ENCODE measurements around the gene ALKBH5. TPM values are rescaled to one million over a fixed set of nuclear protein-coding genes. Genes with fewer than 3 reads are reported as not detected.
A peak's percentile ranks its signal among the peaks of the same experiment; 100 is the strongest.

The ALKBH5 gene
- total and polyA plus RNA-seq, 10 of the 15 experiments (the other 5 are each of a cell fraction or from before 2014, with no cell fraction given): 13.7 to 99.9 (median 52.4) TPM

GRCh38 chr17:18157354-18157985 is 26.2 kb upstream of the ALKBH5 start (continued):
- TF ChIP-seq BACH1 (IDR thresholded peaks at IDR 0.05; ENCODE audit: borderline replicate concordance): no peak
- no peak for TF ChIP-seq BCLAF1 (IDR thresholded peaks at IDR 0.05)

GRCh38 chr17:18158022-18158600 is 25.5 kb upstream of the ALKBH5 start:
- WGBS (ENCODE audit: insufficient coverage, insufficient replicate concordance, low lambda C conversion rate, missing lambda C conversion rate): 4% methylated on average over 25 of the region's 26 CpGs
- Histone ChIP-seq H3K9me3 (replicated peaks; ENCODE audit: control insufficient read depth, insufficient read depth, low read length) (no peaks in the 10 kb centered on the region), H3K4me1 (ENCODE audit: control insufficient read depth, insufficient read depth, low read length) (peaks cover 41% of the 10 kb centered on the region), H2AFZ (ENCODE audit: control insufficient read depth, low read depth, low read length) (peak overlapping the region; percentile 68), H3K27ac (ENCODE audit: control insufficient read depth, insufficient read depth) (no peak overlapping the region; the same call in 1 of the 2 replicates), H3K27me3 (replicated peaks in 1 of 2; ENCODE audit: control insufficient read depth in 2 of 2, insufficient read depth in 2 of 2, low read length in 1 of 2) (no peaks in the 10 kb centered on the region), H3K9ac (ENCODE audit: control insufficient read depth, insufficient read depth, low read length) (peak overlapping the region; percentile 56), H3K4me3 (peak overlapping the region; percentile 65; the same call in 1 of the 2 replicates), H3K79me2 (ENCODE audit: control insufficient read depth, insufficient read depth, low read length) (no peaks in the 10 kb centered on the region), H3K4me2 (ENCODE audit: control insufficient read depth, insufficient read depth) (peak overlapping the region; percentile 94), H4K20me1 (ENCODE audit: control insufficient read depth, insufficient read depth) (no peaks in the 10 kb centered on the region), H3K36me3 (ENCODE audit: control insufficient read depth in 2 of 2, insufficient read depth in 2 of 2, low read length in 1 of 2) (no peaks in the 10 kb centered on the region)
- FAIRE-seq: peak; percentile 41
- POLR2A ChIA-PET: interaction anchor here (0.6 to 1.1 kb wide), 4 partner anchors 12 to 28 kb away, joined by 3 to 9 read pairs (median 4); no protein-coding TSS in a partner anchor
- ATAC-seq: peak; percentile 79
- DNase-seq (ENCODE audit: low read depth, low spot score): peak; percentile 68
- CTCF ChIA-PET: interaction anchor here (0.8 to 1.3 kb wide), 3 partner anchors 12 to 28 kb away, joined by 3 to 6 read pairs (median 3); no protein-coding TSS in a partner anchor
- RAD21 ChIA-PET (ENCODE audit: unreplicated experiment): interaction anchor here (0.9 to 1.0 kb wide), 3 partner anchors 10 to 25 kb away, joined by 3 to 9 read pairs (median 4); partner anchors contain the start of gene ALKBH5
- SMC1A ChIA-PET (ENCODE audit: uncharacterized antibody, unreplicated experiment): interaction anchor here (1.0 kb wide), 1 partner anchor 25 kb away, joined by 3 read pairs; the partner anchor contains the start of gene ALKBH5
- in situ Hi-C loops (cut with MboI) (no loop called here), intact Hi-C loops (cut with micrococcal nuclease; ENCODE audit: unreplicated experiment) (no loop called here)
- BruUV-seq (replicated peaks): no TSS peak
- TF ChIP-seq HDAC6 (IDR thresholded peaks at IDR 0.05; ENCODE audit: unreplicated experiment): no peak
- TF ChIP-seq MTA2 (IDR thresholded peaks at IDR 0.05; ENCODE audit: low read depth): no peak
- TF ChIP-seq, protein P1, sequence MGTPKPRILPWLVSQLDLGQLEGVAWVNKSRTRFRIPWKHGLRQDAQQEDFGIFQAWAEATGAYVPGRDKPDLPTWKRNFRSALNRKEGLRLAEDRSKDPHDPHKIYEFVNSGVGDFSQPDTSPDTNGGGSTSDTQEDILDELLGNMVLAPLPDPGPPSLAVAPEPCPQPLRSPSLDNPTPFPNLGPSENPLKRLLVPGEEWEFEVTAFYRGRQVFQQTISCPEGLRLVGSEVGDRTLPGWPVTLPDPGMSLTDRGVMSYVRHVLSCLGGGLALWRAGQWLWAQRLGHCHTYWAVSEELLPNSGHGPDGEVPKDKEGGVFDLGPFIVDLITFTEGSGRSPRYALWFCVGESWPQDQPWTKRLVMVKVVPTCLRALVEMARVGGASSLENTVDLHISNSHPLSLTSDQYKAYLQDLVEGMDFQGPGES (IDR thresholded peaks at IDR 0.05): no peak
- no peak for TF ChIP-seq PAX8 (IDR thresholded peaks at IDR 0.05)
- no peak for TF ChIP-seq SMAD1 (IDR thresholded peaks at IDR 0.05; ENCODE audit: low read depth, partially characterized antibody)
- peak; percentile 19; the same call in 1 of the 2 replicates for TF ChIP-seq RFX5 (IDR thresholded peaks at IDR 0.05; ENCODE audit: low read depth, low read length)
- no peak for TF ChIP-seq ASH2L (IDR thresholded peaks at IDR 0.05; ENCODE audit: borderline replicate concordance, low read depth)
- peak; percentile 92 for TF ChIP-seq CREB1 (IDR thresholded peaks at IDR 0.05; ENCODE audit: low read depth)
- TF ChIP-seq CREM (IDR thresholded peaks at IDR 0.05; ENCODE audit: low read depth): peak; percentile 78
- TF ChIP-seq NFYB (IDR thresholded peaks at IDR 0.05; ENCODE audit: insufficient read depth, low read depth, low read length): 0 out of 2 replicates have a peak, but pooled peaks have one; percentile 16
- no peak for TF ChIP-seq ATF3 (IDR thresholded peaks at IDR 0.05; ENCODE audit: borderline replicate concordance, extremely low read depth, low read depth, low read length)
- peak; percentile 13; the same call in 1 of the 2 replicates for TF ChIP-seq DPF2 (IDR thresholded peaks at IDR 0.05)
- TF ChIP-seq IKZF1 (conservative IDR thresholded peaks at IDR 0.05): 0 out of 2 replicates have a peak, but pooled peaks have one; percentile 16
- TF ChIP-seq MXI1 (IDR thresholded peaks at IDR 0.05; ENCODE audit: low read depth, low read length): no peak

All from GM12878 (cell line).